ENCODE measurements around the gene TMEM79. TPM values are rescaled to one million over a fixed set of nuclear protein-coding genes. Genes with fewer than 3 reads are reported as not detected.
A peak's percentile ranks its signal among the peaks of the same experiment; 100 is the strongest.

Gene TMEM79
- total RNA-seq, 1 experiment from 2014 or later = 12.8 TPM

GRCh38 chr1:156291226-156292061, 7.3 kb downstream of the TMEM79 start:
- peak; percentile 92 for DNase-seq
- CTCF ChIA-PET = interaction anchor here (0.5 to 1.0 kb wide), 4 partner anchors 9 to 283 kb away, joined by 3 to 6 read pairs (median 3); partner anchors contain the start of gene SMG5
- intact Hi-C loops (cut with micrococcal nuclease; ENCODE audit: unreplicated experiment) = no loop called here

DNA sequence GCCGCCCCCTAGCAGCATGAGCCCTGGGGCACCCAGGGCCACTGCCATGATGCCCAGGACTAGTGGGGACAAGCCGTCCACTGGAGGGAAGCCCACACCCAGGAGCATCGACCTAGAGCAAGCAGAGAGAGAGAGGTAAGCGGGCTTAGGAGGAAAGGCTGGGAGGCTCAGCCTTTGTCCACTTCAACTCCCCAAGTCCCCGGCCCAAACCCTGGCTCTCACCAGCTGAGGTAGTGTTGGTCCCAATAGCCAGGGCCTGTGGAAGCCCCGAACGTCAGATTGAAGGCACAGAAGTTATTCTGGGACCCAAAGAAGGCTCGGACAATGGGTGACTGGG, 8.9 kb downstream of the TMEM79 start:
- intact Hi-C loops (cut with micrococcal nuclease; ENCODE audit: unreplicated experiment) = no loop called here
- no peak overlapping the region for H3K4me3 Mint-ChIP-seq (ENCODE audit: low read depth, unreplicated experiment)
- BruUV-seq (replicated peaks) = no TSS peak

More at GRCh38 chr1:156291226-156292061, 7.3 kb downstream of the TMEM79 start:
- no peak for TF ChIP-seq CTCF (IDR thresholded peaks at IDR 0.05; ENCODE audit: unreplicated experiment)
- peaks cover 31% of the 10 kb centered on the region for H3K36me3 Mint-ChIP-seq (ENCODE audit: insufficient read depth, unreplicated experiment)
- H3K4me1 Mint-ChIP-seq (ENCODE audit: low read depth, unreplicated experiment) = peaks cover 35% of the 10 kb centered on the region
- H3K9me3 Mint-ChIP-seq (ENCODE audit: low read depth, unreplicated experiment) = no peaks in the 10 kb centered on the region
- no TSS peak for BruUV-seq (replicated peaks)
- H3K27me3 Mint-ChIP-seq (ENCODE audit: unreplicated experiment) = no peaks in the 10 kb centered on the region
- H3K27ac Mint-ChIP-seq (ENCODE audit: unreplicated experiment) = peak overlapping the region; percentile 68
- H3K4me3 Mint-ChIP-seq (ENCODE audit: low read depth, unreplicated experiment) = peak overlapping the region; percentile 76

GRCh38 chr1:156293895-156294294, 9.8 kb downstream of the TMEM79 start:
- peaks cover 25% of the 10 kb centered on the region for H3K36me3 Mint-ChIP-seq (ENCODE audit: insufficient read depth, unreplicated experiment)
- H3K9me3 Mint-ChIP-seq (ENCODE audit: low read depth, unreplicated experiment) = no peaks in the 10 kb centered on the region
- H3K4me3 Mint-ChIP-seq (ENCODE audit: low read depth, unreplicated experiment) = no peak overlapping the region
- TF ChIP-seq CTCF (IDR thresholded peaks at IDR 0.05; ENCODE audit: unreplicated experiment) = no peak
- BruUV-seq (replicated peaks) = no TSS peak
- H3K27ac Mint-ChIP-seq (ENCODE audit: unreplicated experiment) = no peak overlapping the region
- H3K27me3 Mint-ChIP-seq (ENCODE audit: unreplicated experiment) = no peaks in the 10 kb centered on the region
- CTCF ChIA-PET = no interaction called here
- intact Hi-C loops (cut with micrococcal nuclease; ENCODE audit: unreplicated experiment) = no loop called here
- DNase-seq = no peak
- peaks cover 35% of the 10 kb centered on the region for H3K4me1 Mint-ChIP-seq (ENCODE audit: low read depth, unreplicated experiment)

More for the DNA sequence above, 8.9 kb downstream of the TMEM79 start:
- Mint-ChIP-seq H3K4me1 (ENCODE audit: low read depth, unreplicated experiment) (peaks cover 35% of the 10 kb centered on the region), H3K9me3 (ENCODE audit: low read depth, unreplicated experiment) (no peaks in the 10 kb centered on the region), H3K27ac (ENCODE audit: unreplicated experiment) (no peak overlapping the region), H3K36me3 (ENCODE audit: insufficient read depth, unreplicated experiment) (peaks cover 31% of the 10 kb centered on the region), H3K27me3 (ENCODE audit: unreplicated experiment) (no peaks in the 10 kb centered on the region)
- CTCF ChIA-PET = no interaction called here
- no peak for DNase-seq
- TF ChIP-seq CTCF (IDR thresholded peaks at IDR 0.05; ENCODE audit: unreplicated experiment) = no peak

DNA sequence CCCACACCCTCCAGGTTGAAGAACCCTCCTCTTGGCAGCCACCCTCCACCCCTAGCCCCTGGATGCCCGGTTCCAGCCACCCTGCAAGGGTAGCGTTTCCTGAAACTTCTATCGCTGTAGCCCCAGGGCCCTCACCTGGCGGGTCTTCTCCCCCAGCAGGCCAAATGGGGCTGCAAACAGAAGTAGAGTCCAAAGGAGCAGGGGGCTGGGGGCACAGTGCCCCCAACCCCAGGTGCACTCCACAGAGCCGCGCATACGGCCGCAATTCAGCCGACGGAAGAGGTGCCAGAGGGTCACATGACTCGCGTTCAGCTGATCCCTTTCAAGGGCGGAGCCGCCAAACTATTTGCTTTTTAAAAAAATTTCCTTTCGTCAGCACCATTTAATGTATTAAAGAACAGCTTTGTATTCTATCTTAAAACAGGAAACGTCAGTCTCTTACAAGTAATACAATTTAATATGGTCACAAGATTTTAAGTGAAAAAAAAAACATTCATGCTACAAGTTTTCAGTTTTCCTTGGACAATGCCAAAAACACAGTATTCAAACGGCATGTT, 11.3 kb downstream of the TMEM79 start, which contains the start of gene GLMP:
TSS of gene GLMP (minus strand) at position 289 of the 557 bp plus-strand sequence. CDS start at position 255, 34 bp downstream.
- TF ChIP-seq CTCF (IDR thresholded peaks at IDR 0.05; ENCODE audit: unreplicated experiment) = no peak
- BruUV-seq (replicated peaks) = no TSS peak
- intact Hi-C loops (cut with micrococcal nuclease; ENCODE audit: unreplicated experiment) = no loop called here
- Mint-ChIP-seq H3K9me3 (ENCODE audit: low read depth, unreplicated experiment) (no peaks in the 10 kb centered on the region), H3K27ac (ENCODE audit: unreplicated experiment) (peak within 1 kb of the TSS; percentile 80), H3K36me3 (ENCODE audit: insufficient read depth, unreplicated experiment) (peaks cover 27% of the 10 kb centered on the region), H3K4me3 (ENCODE audit: low read depth, unreplicated experiment) (peak within 1 kb of the TSS; percentile 74), H3K27me3 (ENCODE audit: unreplicated experiment) (no peaks in the 10 kb centered on the region), H3K4me1 (ENCODE audit: low read depth, unreplicated experiment) (peaks cover 35% of the 10 kb centered on the region)
- CTCF ChIA-PET = interaction anchor here (0.6 to 1.9 kb wide), 2 partner anchors 13 to 208 kb away, joined by 5 to 6 read pairs; partner anchors contain the start of gene SMG5
- peak; percentile 60 for DNase-seq
